GM23338 (cell line): Measurements from ENCODE around the gene HOXB5.

Experiments used
- CREB1 ChIP-seq: fragments of 250-450 bp; sonication (Bioruptor Pico); IDR thresholded peaks from 2 replicates; pipeline ENCODE4 v1.5.0; 2020; ENCODE audit warnings: low read depth, mild to moderate bottlenecking, moderate library complexity
- CTCF ChIP-seq, 2 experiments: fragments of 200-600 bp in 1 of 2; sonication (generic) in 1 of 2; conservative IDR thresholded peaks; 2 replicates each; pipeline versions ENCODE4 v1.5.1 to v1.6.1; 2016 to 2017; ENCODE audit warnings: antibody characterized with exemption in 2 of 2, low read depth in 2 of 2, mild to moderate bottlenecking in 2 of 2, moderate library complexity in 1 of 2
- ETS1 ChIP-seq: IDR thresholded peaks from 2 replicates; pipeline ENCODE4 v1.6.1; 2016; ENCODE audit warnings: antibody characterized with exemption
- EZH2 ChIP-seq: fragments of 200-600 bp; sonication (generic); IDR thresholded peaks from one replicate; pipeline ENCODE4 v1.8.0; 2017; ENCODE audit warnings: antibody characterized with exemption, mild to moderate bottlenecking, low read depth; ENCODE audit not compliant: unreplicated experiment
- EZH2phosphoT487 ChIP-seq: fragments of 200-600 bp; sonication (generic); IDR thresholded peaks from one replicate; pipeline ENCODE4 v1.8.1; 2018; ENCODE audit warnings: antibody characterized with exemption; ENCODE audit not compliant: unreplicated experiment
- JUNB ChIP-seq: IDR thresholded peaks from one replicate; pipeline ENCODE4 v1.6.1; 2016; ENCODE audit warnings: antibody characterized with exemption; ENCODE audit not compliant: unreplicated experiment
- NANOG ChIP-seq: IDR thresholded peaks from 2 replicates; pipeline ENCODE4 v1.6.1; 2016; ENCODE audit warnings: antibody characterized with exemption, borderline replicate concordance
- POLR2AphosphoS5 ChIP-seq: IDR thresholded peaks from 2 replicates; pipeline ENCODE4 v1.6.1; 2016; ENCODE audit warnings: antibody characterized with exemption, low read depth
- REST ChIP-seq: IDR thresholded peaks from one replicate; pipeline ENCODE4 v1.6.1; 2018; ENCODE audit warnings: antibody characterized with exemption; ENCODE audit not compliant: unreplicated experiment
- STAT1 ChIP-seq: IDR thresholded peaks from one replicate; pipeline ENCODE4 v1.6.1; 2016; ENCODE audit warnings: antibody characterized with exemption; ENCODE audit not compliant: unreplicated experiment
- ZNF114 ChIP-seq: fragments of 250-450 bp; sonication (Bioruptor Pico); IDR thresholded peaks from 2 replicates; pipeline ENCODE4 v1.5.0; 2020; ENCODE audit warnings: mild to moderate bottlenecking, moderate library complexity
- ZNF331 ChIP-seq: fragments of 250-450 bp; sonication (Bioruptor Pico); IDR thresholded peaks from 2 replicates; pipeline ENCODE4 v1.5.0; 2020; ENCODE audit warnings: low read depth, mild to moderate bottlenecking, moderate library complexity

DNA sequence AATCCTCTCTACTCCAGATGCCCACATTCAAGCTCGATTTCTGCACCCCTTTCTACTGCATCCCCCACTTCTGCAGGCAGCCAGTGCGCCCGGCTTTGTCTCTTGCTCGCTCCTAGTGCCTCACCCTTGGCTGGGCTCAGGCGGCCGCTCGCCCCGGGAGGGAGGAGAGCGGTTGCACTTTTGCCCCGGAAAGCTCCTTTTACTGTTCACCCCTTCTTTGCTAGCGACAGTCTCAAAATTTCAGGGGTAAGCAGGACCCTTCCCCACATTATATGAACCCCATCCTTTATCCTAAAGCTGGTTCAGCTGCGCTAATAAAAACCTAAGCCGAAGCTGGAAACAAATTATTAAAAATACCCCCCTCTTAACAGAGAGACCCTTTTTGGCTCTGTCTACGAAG is 1.0 kb downstream of the HOXB5 start:
- TF ChIP-seq CTCF (conservative IDR thresholded peaks at IDR 0.05; ENCODE audit: low read depth in 2 of 2) (no peak), JUNB (no peak), REST (no peak), EZH2 (peak; percentile 93), POLR2AphosphoS5 (no peak), ZNF331 (CRISPR knock-in tag) (no peak), ETS1 (no peak), EZH2phosphoT487 (peak; percentile 20), NANOG (no peak), CREB1 (CRISPR knock-in tag) (no peak), ZNF114 (CRISPR knock-in tag) (no peak), STAT1 (no peak)
